Activated CD4-positive, alpha-beta T cell treated with anti-CD3 and anti-CD28 coated beads, Interleukin-2, amount 10 ng/mL, durations not matched to agents 7 days and 5 days (primary cell): ENCODE measurements around the gene PYROXD2. TPM values are rescaled to one million over a fixed set of nuclear protein-coding genes. Genes with fewer than 3 reads are reported as not detected.
A peak's percentile ranks its signal among the peaks of the same experiment; 100 is the strongest.

Experiments
- CTCF ChIA-PET: fragments of 350-600 bp; sonication (Branson Sonifier 250); formaldehyde crosslinking; loops from one replicate; lab custom pipeline; 2021; ENCODE audit warnings: antibody characterized with exemption; lab: Charles Lee
- POLR2A ChIA-PET: fragments of 350-600 bp; sonication (Branson Sonifier 250); formaldehyde crosslinking; loops from one replicate; lab custom pipeline; 2021; ENCODE audit warnings: antibody characterized with exemption; lab: Charles Lee
- DNase-seq: peaks from one replicate; pipeline ENCODE4 v3.0.0-alpha.2; 2020
- H3K27ac Mint-ChIP-seq: one replicate; pipeline ENCODE4 v1.8.0; 2021; ENCODE audit warnings: mild to moderate bottlenecking, moderate library complexity, mixed read lengths
- H3K27me3 Mint-ChIP-seq: one replicate; pipeline ENCODE4 v1.8.0; 2021; ENCODE audit warnings: mixed read lengths
- H3K36me3 Mint-ChIP-seq: one replicate; pipeline ENCODE4 v1.8.0; 2021; ENCODE audit warnings: low read depth, mixed read lengths
- H3K4me1 Mint-ChIP-seq: one replicate; pipeline ENCODE4 v1.8.0; 2021; ENCODE audit warnings: mixed read lengths
- H3K4me3 Mint-ChIP-seq: one replicate; pipeline ENCODE4 v1.8.0; 2021; ENCODE audit warnings: mild to moderate bottlenecking, moderate library complexity, mixed read lengths
- H3K9me3 Mint-ChIP-seq: one replicate; pipeline ENCODE4 v1.8.0; 2021; ENCODE audit warnings: mixed read lengths
- total RNA-seq, 2 experiments: library from RNA; stranded (reverse); gene quantifications; one replicate each; pipeline ENCODE4 v1.2.3, GENCODE V29; 2021

PYROXD2 gene
- total RNA-seq, 2 experiments from 2014 or later, result 6.2 to 10.0 TPM

DNA sequence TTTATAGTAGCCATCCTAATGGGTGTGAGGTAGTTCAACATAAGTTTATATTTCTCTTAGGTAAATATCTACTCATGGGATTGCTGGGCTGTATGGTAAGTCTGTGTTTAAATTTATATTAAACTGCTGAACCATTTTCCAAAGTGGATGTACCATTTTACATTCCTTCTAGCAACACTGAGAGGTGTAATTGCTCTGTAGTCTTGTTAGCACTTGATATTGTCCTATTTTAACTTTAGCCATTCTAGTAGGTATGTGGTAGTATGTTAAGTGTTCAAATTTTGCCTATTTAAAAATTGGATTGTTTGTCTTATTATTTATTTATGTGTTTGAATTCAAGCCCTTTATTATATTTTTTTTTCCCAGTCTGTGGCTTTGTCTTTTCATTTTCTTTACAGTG is 34.3 kb upstream of the PYROXD2 start:
- Mint-ChIP-seq H3K27me3 (peaks cover 21% of the 10 kb centered on the region), H3K4me3 (no peak overlapping the region), H3K36me3 (peaks cover 7% of the 10 kb centered on the region), H3K9me3 (no peaks in the 10 kb centered on the region), H3K27ac (no peak overlapping the region), H3K4me1 (peaks cover 24% of the 10 kb centered on the region)
- no peak for DNase-seq
- ChIA-PET POLR2A (no interaction called here), CTCF (no interaction called here)

DNA sequence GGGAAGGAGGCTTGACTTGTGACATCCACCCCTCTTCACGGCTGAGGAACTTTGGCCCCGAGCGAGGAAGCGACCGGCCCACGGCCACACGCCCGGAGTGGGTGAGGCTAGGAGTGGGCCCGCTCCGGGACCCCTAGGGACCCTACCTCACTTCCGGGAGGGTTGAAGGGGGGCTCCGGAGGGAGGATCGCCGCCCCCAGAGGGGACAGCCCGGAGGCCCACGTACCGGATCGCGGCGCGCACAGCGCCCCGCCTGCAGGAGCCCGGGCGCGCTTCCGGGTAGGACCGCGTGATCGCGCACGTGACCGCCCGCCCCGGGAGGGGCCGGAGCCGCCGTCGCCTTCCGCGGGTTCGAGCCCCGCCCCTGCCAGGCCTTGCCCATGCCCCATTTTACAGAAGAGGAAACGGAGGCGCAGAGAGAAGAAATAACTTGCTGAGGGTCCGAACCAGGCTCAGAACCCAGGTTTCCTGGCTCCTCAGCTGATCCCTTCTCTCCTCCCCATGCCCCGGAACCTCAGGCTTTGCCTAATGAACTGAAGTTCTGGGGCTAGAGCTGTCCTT is 31.8 kb upstream of the PYROXD2 start, which contains the start of gene HPS1:
Gene HPS1, minus strand, starts transcription at position 275 of the 561 bp plus-strand sequence. CDS start 3,695 bp downstream, outside the sequence.
- Mint-ChIP-seq H3K4me1 (peaks cover 40% of the 10 kb centered on the region), H3K36me3 (peaks cover 26% of the 10 kb centered on the region), H3K27ac (peak within 1 kb of the TSS; percentile 94), H3K27me3 (peaks cover 14% of the 10 kb centered on the region), H3K4me3 (peak within 1 kb of the TSS; percentile 94), H3K9me3 (no peaks in the 10 kb centered on the region)
- CTCF ChIA-PET, result interaction anchor here (1.0 to 3.1 kb wide), 2 partner anchors 20 to 24 kb away, joined by 5 to 10 read pairs; no protein-coding TSS in a partner anchor
- POLR2A ChIA-PET, result no interaction called here
- DNase-seq, result peak; percentile 83

DNA sequence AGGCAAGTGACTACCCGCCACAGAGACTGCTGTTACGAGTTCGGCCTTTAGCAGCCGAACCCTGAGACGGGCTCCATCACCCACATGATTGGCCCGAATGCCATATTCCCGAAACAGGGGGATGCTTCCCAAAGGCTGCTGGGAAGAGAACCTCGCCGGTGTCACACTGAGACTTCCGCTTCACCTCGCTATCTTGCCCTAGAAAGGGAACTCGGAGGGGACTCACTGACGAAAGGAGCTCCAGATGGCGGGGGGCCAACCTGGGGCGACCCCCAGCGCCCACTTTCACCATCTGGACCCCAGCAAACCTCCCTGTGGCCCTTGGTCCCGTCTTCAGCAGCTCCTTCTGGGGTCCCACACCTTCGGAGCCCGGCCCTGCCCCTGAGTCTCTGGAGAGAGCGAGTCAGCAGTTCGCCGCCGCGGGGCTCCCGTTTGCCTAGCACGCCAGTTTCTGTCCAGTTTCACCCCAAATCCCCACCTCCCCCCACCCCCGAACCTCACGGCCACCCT is 31.2 kb upstream of the PYROXD2 start:
- peak; percentile 27 for DNase-seq
- Mint-ChIP-seq H3K9me3 (no peaks in the 10 kb centered on the region), H3K4me3 (peak overlapping the region; percentile 94), H3K36me3 (peaks cover 31% of the 10 kb centered on the region), H3K4me1 (peaks cover 44% of the 10 kb centered on the region), H3K27ac (peak overlapping the region; percentile 94), H3K27me3 (peaks cover 13% of the 10 kb centered on the region)
- ChIA-PET CTCF (interaction anchor here (1.0 to 3.1 kb wide), 2 partner anchors 21 to 23 kb away, joined by 5 to 10 read pairs; no protein-coding TSS in a partner anchor), POLR2A (no interaction called here)

DNA sequence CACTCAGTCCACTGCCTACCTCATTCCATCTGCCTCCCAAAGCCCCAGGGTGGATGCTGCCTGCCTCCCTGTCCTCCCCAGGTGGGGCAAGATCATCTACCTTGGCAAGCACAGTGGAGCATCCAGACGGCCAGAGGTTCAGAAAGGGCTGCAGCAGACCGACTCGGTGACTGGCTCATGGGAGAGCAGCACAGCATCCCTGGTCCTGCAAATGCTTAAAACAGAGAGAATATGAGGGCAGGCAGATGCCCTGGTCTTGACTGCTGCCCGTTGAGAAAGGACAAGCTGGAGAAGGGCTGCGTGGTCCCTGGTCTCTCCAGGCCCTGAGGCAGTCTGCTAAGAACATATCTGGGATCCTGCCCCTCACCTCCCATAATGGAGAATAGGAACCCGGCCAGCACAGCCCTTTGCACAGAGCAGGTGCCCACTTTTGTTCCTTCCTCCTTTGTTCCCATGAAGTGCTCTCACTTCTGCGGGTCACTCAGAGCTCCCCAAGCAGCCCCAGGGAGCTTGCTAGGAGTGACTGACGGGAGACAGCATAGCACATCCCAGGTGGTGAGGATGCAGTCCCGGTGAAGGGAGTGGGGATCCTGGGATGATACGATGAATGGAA is 30.3 kb upstream of the PYROXD2 start:
- peaks cover 48% of the 10 kb centered on the region for H3K4me1 Mint-ChIP-seq
- no peak for DNase-seq
- H3K27me3 Mint-ChIP-seq, result peaks cover 8% of the 10 kb centered on the region
- peaks cover 36% of the 10 kb centered on the region for H3K36me3 Mint-ChIP-seq
- H3K27ac Mint-ChIP-seq, result peak overlapping the region; percentile 94
- H3K4me3 Mint-ChIP-seq, result peak overlapping the region; percentile 94
- CTCF ChIA-PET, result interaction anchor here (1.0 to 3.1 kb wide), 2 partner anchors 22 to 23 kb away, joined by 5 to 10 read pairs; no protein-coding TSS in a partner anchor
- H3K9me3 Mint-ChIP-seq, result no peaks in the 10 kb centered on the region
- POLR2A ChIA-PET, result no interaction called here

DNA sequence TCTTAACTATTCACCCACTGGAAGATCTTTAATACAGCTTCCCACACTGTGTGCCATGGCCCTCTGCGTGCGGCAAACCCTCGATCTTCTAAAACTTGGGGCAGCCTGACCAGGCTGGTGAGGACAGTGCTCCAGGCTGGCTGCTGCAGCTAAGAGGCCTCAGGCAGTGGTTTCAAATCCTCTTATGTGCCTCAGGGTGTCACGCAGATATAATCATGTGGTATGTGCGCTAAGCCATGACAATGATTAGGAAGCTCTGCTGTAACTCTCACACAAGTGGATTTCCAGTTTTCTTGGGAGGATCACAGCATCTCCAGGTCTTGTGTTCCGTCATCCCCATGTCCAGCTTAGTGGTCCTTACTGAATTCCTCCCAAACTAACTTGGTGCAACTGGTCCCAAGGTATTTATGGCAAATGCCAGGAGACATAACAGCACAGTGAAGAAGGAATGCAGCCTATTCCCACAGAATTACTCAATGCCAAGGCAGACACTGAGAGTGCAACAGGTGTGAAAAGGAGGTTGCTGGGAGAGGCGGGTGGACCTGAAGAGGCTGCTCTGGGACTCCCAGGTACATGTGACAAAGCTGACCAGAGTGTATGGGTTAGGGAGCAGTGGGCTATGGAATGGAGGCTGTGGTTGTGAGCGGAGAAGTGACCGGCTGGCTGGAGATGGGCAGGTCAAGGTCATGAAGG is 29.5 kb upstream of the PYROXD2 start:
- ChIA-PET CTCF (interaction anchor here (3.1 kb wide), 1 partner anchor 22 kb away, joined by 10 read pairs; no protein-coding TSS in a partner anchor), POLR2A (no interaction called here)
- H3K4me3 Mint-ChIP-seq, result peak overlapping the region; percentile 94
- H3K4me1 Mint-ChIP-seq, result peaks cover 48% of the 10 kb centered on the region
- H3K27me3 Mint-ChIP-seq, result peaks cover 2% of the 10 kb centered on the region
- DNase-seq, result no peak
- peaks cover 42% of the 10 kb centered on the region for H3K36me3 Mint-ChIP-seq
- H3K27ac Mint-ChIP-seq, result peak overlapping the region; percentile 41
- no peaks in the 10 kb centered on the region for H3K9me3 Mint-ChIP-seq

DNA sequence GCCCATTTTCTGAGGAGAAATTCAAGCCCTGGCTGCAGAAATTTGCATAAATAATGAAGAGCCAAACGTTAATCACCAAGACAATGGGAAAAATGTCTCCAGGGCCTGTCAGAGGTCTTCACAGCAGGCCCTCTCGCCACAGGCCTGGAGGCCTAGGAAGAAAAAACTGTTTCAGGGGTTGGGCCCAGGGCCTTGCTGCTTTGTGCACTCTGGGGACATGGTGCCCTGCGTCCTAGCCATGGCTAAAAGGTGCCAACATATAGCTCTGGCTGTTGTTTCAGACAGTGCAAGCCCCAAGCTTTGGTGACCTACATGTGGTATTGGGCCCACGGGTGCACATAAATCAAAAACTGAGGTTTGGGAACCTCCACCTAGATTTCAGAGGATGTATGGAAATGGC is 23.7 kb upstream of the PYROXD2 start:
- Mint-ChIP-seq H3K9me3 (no peaks in the 10 kb centered on the region), H3K36me3 (peaks cover 73% of the 10 kb centered on the region), H3K27me3 (no peaks in the 10 kb centered on the region), H3K4me1 (peaks cover 19% of the 10 kb centered on the region), H3K4me3 (no peak overlapping the region), H3K27ac (no peak overlapping the region)
- CTCF ChIA-PET, result no interaction called here
- DNase-seq, result no peak
- POLR2A ChIA-PET, result no interaction called here

DNA sequence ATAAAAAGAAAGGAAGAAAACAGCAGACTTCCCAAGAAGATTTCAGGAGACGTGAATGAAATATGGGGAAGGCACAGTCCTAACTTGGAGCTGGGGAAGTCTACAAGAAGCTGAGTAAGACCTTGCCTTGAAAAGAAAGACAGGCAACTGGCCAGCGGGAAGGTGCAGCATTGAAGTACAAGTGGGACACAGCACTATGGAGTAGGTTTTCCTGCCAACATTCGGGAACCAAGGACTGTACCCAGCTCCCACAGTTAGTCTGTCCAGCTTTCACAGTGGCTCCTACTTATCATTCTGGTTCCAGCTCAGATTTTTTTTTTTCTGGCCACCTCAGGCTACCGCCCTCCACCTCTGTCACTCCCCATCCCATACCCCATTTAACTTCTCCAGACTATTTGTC is 21.7 kb upstream of the PYROXD2 start:
- peaks cover 8% of the 10 kb centered on the region for H3K4me1 Mint-ChIP-seq

DNA sequence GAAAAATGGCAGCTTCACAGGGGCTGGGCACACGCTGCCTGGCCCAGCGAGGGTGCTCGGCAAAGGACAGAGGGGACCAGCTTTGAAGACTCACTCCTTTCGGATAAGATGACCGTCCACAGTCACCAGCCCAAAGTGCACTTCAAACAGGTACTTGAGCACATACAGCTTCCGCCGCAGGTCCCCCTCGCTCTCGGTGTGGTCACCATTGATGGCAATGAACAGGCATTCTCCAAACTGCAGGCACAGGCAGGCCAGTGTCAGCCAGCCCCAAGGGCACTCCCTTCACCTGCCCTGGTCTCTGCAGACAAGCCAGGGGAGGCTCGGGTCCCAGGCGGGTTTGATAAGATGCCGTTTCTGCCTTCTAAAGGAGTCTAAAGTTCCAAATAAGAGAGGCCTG is 20.2 kb upstream of the PYROXD2 start:
- Mint-ChIP-seq H3K27me3 (no peaks in the 10 kb centered on the region), H3K36me3 (peaks cover 80% of the 10 kb centered on the region), H3K4me3 (no peak overlapping the region), H3K4me1 (no peaks in the 10 kb centered on the region), H3K9me3 (peaks cover 8% of the 10 kb centered on the region), H3K27ac (no peak overlapping the region)
- CTCF ChIA-PET, result interaction anchor here (1.0 to 1.9 kb wide), 4 partner anchors 8 to 793 kb away, joined by 3 to 7 read pairs (median 4); no protein-coding TSS in a partner anchor
- no peak for DNase-seq
- POLR2A ChIA-PET, result no interaction called here

More for the DNA sequence above, 21.7 kb upstream of the PYROXD2 start:
- Mint-ChIP-seq H3K9me3 (peaks cover 8% of the 10 kb centered on the region), H3K36me3 (peaks cover 77% of the 10 kb centered on the region), H3K27ac (no peak overlapping the region), H3K4me3 (no peak overlapping the region), H3K27me3 (no peaks in the 10 kb centered on the region)
- no peak for DNase-seq
- ChIA-PET CTCF (interaction anchor here (0.6 to 1.9 kb wide), 2 partner anchors 10 to 27 kb away, joined by 3 to 7 read pairs; no protein-coding TSS in a partner anchor), POLR2A (no interaction called here)

DNA sequence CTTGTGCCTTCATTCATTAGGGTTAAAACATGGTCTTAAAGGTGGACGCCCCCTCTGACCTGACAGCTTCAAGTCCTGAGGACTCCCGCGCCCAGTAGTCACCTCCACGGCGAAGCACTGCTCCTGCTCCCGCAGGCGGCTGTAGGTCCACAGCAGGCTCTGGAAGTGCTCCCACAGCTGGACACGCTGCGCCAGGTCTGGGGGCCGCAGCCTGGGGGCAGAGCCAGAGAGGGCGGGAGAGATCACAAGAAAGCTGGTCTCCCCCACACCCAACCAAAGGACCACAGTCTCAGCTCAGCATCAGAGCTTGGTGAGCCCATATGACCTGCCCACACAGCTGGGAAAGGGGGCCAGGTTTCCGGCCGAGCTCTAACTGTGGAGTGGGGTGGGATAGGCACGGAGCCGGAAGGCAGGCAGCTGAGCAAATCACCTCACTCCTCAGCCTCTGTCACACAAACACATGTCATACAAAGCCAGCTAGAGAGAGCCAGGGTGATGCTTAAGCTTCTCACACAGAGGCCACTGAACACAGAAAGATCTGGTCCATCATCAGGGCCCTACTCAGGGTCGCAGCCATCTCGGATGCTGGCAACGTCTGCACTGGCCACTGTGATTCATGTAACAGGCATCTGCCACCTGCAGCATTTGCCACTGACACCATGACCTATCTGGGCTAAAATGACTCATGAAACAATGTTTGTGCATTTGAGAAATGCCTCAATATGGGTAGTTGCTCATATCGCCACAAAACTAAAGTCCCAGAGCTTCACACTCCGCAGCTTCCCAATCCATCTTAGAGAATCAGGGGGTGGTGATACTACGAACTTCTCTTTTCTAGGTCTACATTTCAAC is 19.1 kb upstream of the PYROXD2 start:
- Mint-ChIP-seq H3K27ac (no peak overlapping the region), H3K36me3 (peaks cover 72% of the 10 kb centered on the region), H3K4me3 (no peak overlapping the region), H3K4me1 (no peaks in the 10 kb centered on the region), H3K9me3 (peaks cover 8% of the 10 kb centered on the region), H3K27me3 (no peaks in the 10 kb centered on the region)
- CTCF ChIA-PET, result interaction anchor here (0.6 to 1.6 kb wide), 3 partner anchors 9 to 806 kb away, joined by 3 to 5 read pairs (median 5); no protein-coding TSS in a partner anchor
- no peak for DNase-seq
- POLR2A ChIA-PET, result no interaction called here

DNA sequence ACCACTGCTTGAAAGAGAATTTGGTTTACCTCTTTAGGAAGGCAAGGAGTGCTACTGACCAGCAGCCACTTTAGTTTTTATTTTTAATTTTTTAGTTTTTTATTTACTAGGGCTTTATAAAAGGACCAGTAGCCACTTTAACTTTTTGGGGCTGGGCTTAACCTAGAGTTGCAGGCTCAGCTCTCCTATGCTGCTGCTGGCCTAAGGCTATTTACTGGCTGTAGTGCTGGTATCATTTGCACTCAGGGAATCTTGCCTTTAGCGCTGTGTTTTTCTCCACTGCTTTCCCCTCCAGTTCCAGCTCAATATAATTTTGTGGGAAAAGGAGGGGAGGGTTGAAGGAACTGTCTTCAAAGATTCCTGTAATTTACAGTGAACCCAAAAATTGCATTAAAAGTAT is 18.4 kb upstream of the PYROXD2 start:
- H3K36me3 Mint-ChIP-seq, result peaks cover 66% of the 10 kb centered on the region
- no peak overlapping the region for H3K27ac Mint-ChIP-seq
- H3K4me3 Mint-ChIP-seq, result no peak overlapping the region
- ChIA-PET POLR2A (no interaction called here), CTCF (interaction anchor here (0.6 to 1.6 kb wide), 2 partner anchors 25 to 807 kb away, joined by 3 to 5 read pairs; no protein-coding TSS in a partner anchor)
- DNase-seq, result no peak
- peaks cover 8% of the 10 kb centered on the region for H3K9me3 Mint-ChIP-seq
- H3K27me3 Mint-ChIP-seq, result no peaks in the 10 kb centered on the region
- H3K4me1 Mint-ChIP-seq, result no peaks in the 10 kb centered on the region

DNA sequence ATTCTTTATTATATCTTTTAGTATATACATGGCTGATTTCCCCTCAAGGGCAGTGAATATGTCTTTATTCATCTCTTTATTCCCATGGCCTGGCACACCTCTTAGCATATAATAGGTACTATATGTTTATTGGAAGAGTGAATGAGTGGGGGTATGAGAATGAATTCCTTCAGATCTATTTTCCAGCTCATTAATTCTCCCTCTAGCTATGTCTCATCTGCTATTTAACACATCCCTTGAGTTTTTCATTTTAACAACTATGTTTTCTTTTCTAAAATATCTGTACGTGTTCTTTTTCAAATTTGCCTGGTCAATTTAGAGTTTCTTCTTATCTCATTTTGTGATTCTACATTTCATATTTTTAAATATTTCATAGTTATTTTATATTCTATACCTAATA is 17.3 kb upstream of the PYROXD2 start:
- no peak for DNase-seq
- Mint-ChIP-seq H3K4me1 (no peaks in the 10 kb centered on the region), H3K9me3 (peaks cover 8% of the 10 kb centered on the region), H3K27ac (no peak overlapping the region), H3K4me3 (no peak overlapping the region), H3K27me3 (no peaks in the 10 kb centered on the region), H3K36me3 (peaks cover 62% of the 10 kb centered on the region)
- ChIA-PET CTCF (interaction anchor here (1.0 kb wide), 1 partner anchor 10 kb away, joined by 4 read pairs; no protein-coding TSS in a partner anchor), POLR2A (no interaction called here)

DNA sequence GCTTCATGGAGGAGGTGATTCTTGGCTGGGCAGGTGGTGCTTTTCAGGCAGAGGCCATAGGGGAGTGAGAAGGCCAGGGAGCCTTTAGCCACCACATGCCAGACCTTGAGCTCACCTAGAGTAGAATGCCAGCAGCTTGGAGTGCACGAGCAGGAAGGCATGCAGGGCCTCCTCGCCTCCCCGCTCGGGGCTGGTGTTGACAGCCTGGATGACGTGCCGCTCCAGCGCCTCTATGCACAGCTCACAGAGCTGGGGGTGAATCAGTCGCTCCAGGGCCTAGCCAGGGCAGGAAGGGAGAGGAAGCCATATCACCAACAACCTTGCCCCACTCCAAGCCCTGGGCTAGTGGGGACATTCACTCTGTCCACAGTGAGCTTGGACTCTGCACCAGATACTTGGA is 16.0 kb upstream of the PYROXD2 start:
- CTCF ChIA-PET, result no interaction called here
- Mint-ChIP-seq H3K27me3 (no peaks in the 10 kb centered on the region), H3K4me3 (no peak overlapping the region), H3K4me1 (no peaks in the 10 kb centered on the region), H3K36me3 (peaks cover 61% of the 10 kb centered on the region), H3K9me3 (peaks cover 8% of the 10 kb centered on the region), H3K27ac (no peak overlapping the region)
- DNase-seq, result no peak
- POLR2A ChIA-PET, result no interaction called here
